Ramos (cell line): Measurements from ENCODE around the gene MLLT6.

ENCODE experiments used
- in situ Hi-C: fragments of 300-500 bp; cut with MboI; formaldehyde crosslinking; loops from one replicate; pipeline ENCODE4 v1.14.3; 2022; ENCODE audit warnings: low sequenced_read_pairs; ENCODE audit not compliant: unreplicated experiment

MLLT6 gene

GRCh38 chr17:38674014-38674748 is 30.9 kb upstream of the MLLT6 start:
- in situ Hi-C loops: loop anchor here (25.0 kb wide), 1 partner anchor 112 kb away; no protein-coding TSS in a partner anchor

- in situ Hi-C loops: loop anchor here (5.0 to 25.0 kb wide), 2 partner anchors 57 to 113 kb away; partner anchors contain the start of gene CISD3
Observed at GRCh38 chr17:38674749-38675615, 30.1 kb upstream of the MLLT6 start, which contains the start of gene EPOP. TSS of gene EPOP (minus strand) at chr17:38674957. CDS start at chr17:38674495, 462 bp downstream.

- in situ Hi-C loops: loop anchor here (5.0 kb wide), 1 partner anchor 55 kb away; the partner anchor contains the start of gene CISD3
Observed at GRCh38 chr17:38676706-38677504, 28.2 kb upstream of the MLLT6 start.

- in situ Hi-C loops: loop anchor here (5.0 kb wide), 1 partner anchor 54 kb away; the partner anchor contains the start of gene CISD3
Observed at GRCh38 chr17:38677819-38678218, 27.3 kb upstream of the MLLT6 start.

GRCh38 chr17:38681096-38681495 is 24.0 kb upstream of the MLLT6 start:
- in situ Hi-C loops: no loop called here

- in situ Hi-C loops: no loop called here
Observed at GRCh38 chr17:38685491-38685890, 19.6 kb upstream of the MLLT6 start.

- in situ Hi-C loops: no loop called here
Observed at GRCh38 chr17:38687286-38687685, 17.8 kb upstream of the MLLT6 start.

GRCh38 chr17:38690386-38690785 is 14.7 kb upstream of the MLLT6 start:
- in situ Hi-C loops: no loop called here

GRCh38 chr17:38691154-38691553 is 13.9 kb upstream of the MLLT6 start:
- in situ Hi-C loops: no loop called here

GRCh38 chr17:38693700-38694329 is 11.3 kb upstream of the MLLT6 start:
- in situ Hi-C loops: no loop called here

GRCh38 chr17:38697061-38697820 is 7.8 kb upstream of the MLLT6 start:
- in situ Hi-C loops: no loop called here

GRCh38 chr17:38698760-38699159 is 6.3 kb upstream of the MLLT6 start:
- in situ Hi-C loops: no loop called here

- in situ Hi-C loops: no loop called here
Observed at GRCh38 chr17:38701504-38702165, 3.4 kb upstream of the MLLT6 start.

- in situ Hi-C loops: no loop called here
Observed at GRCh38 chr17:38702166-38702915, 2.7 kb upstream of the MLLT6 start.

GRCh38 chr17:38702916-38703741 is 1.9 kb upstream of the MLLT6 start:
- in situ Hi-C loops: no loop called here

GRCh38 chr17:38703742-38704605 is 1.1 kb upstream of the MLLT6 start:
- in situ Hi-C loops: no loop called here
